H9 (cell line): ENCODE data around the gene TOP1. TPM values are rescaled to one million over a fixed set of nuclear protein-coding genes. Genes with fewer than 3 reads are reported as not detected.

Experiments
- DNase-seq: peaks from one replicate; pipeline ENCODE4 v3.0.0-alpha.2; 2017
- H2AFZ ChIP-seq: one replicate; pipeline ENCODE4 v1.6.1; 2013; ENCODE audit warnings: mild to moderate bottlenecking, low read length, control low read depth, moderate library complexity
- H2AK5ac ChIP-seq: 2 replicates; pipeline ENCODE4 v1.6.1; 2013; ENCODE audit warnings: low read length, control low read depth, mixed read lengths; ENCODE audit not compliant: insufficient read length
- H2BK120ac ChIP-seq: one replicate; pipeline ENCODE4 v1.6.1; 2013; ENCODE audit warnings: low read depth, mild to moderate bottlenecking, low read length, control low read depth, inconsistent platforms; ENCODE audit not compliant: poor library complexity, severe bottlenecking
- H2BK12ac ChIP-seq: 2 replicates; pipeline ENCODE4 v1.6.1; 2013; ENCODE audit warnings: low read length, control low read depth, mixed read lengths, low read depth; ENCODE audit not compliant: insufficient read length
- H2BK15ac ChIP-seq: 2 replicates; pipeline ENCODE4 v1.6.1; 2013; ENCODE audit warnings: low read depth, low read length, control low read depth
- H2BK20ac ChIP-seq: one replicate; pipeline ENCODE4 v1.6.1; 2013; ENCODE audit warnings: low read depth, mild to moderate bottlenecking, low read length, control low read depth, inconsistent platforms; ENCODE audit not compliant: poor library complexity, severe bottlenecking
- H2BK5ac ChIP-seq: 2 replicates; pipeline ENCODE4 v1.6.1; 2013; ENCODE audit warnings: low read length, control low read depth, mixed read lengths; ENCODE audit not compliant: insufficient read length
- H3K14ac ChIP-seq: 2 replicates; pipeline ENCODE4 v1.6.1; 2013; ENCODE audit warnings: low read length, control low read depth; ENCODE audit not compliant: insufficient read depth
- H3K18ac ChIP-seq: 2 replicates; pipeline ENCODE4 v1.6.1; 2013; ENCODE audit warnings: low read depth, mild to moderate bottlenecking, mixed read lengths, low read length, control low read depth; ENCODE audit not compliant: insufficient read length
- H3K23ac ChIP-seq: 2 replicates; pipeline ENCODE4 v1.6.1; 2013; ENCODE audit warnings: low read length, control low read depth, mixed read lengths, low read depth; ENCODE audit not compliant: insufficient read length
- H3K23me2 ChIP-seq: 2 replicates; pipeline ENCODE4 v1.6.1; 2013; ENCODE audit warnings: low read depth, mild to moderate bottlenecking, mixed read lengths, low read length, control low read depth; ENCODE audit not compliant: insufficient read length, poor library complexity, severe bottlenecking
- H3K27ac ChIP-seq: 2 replicates; pipeline ENCODE4 v1.5.1; 2013; ENCODE audit warnings: low read length, control low read depth, mixed read lengths, low read depth; ENCODE audit not compliant: insufficient read length
- H3K27me3 ChIP-seq: 2 replicates; pipeline ENCODE4 v1.6.1; 2013; ENCODE audit warnings: low read length, control low read depth, inconsistent platforms; ENCODE audit not compliant: insufficient read depth
- H3K4ac ChIP-seq: 2 replicates; pipeline ENCODE4 v1.6.1; 2013; ENCODE audit warnings: low read depth, mild to moderate bottlenecking, control low read depth, inconsistent platforms, low read length, moderate library complexity
- H3K4me1 ChIP-seq: 2 replicates; pipeline ENCODE4 v1.6.1; 2013; ENCODE audit warnings: low read length, control low read depth, inconsistent platforms; ENCODE audit not compliant: insufficient read depth
- H3K4me2 ChIP-seq: 2 replicates; pipeline ENCODE4 v1.6.1; 2013; ENCODE audit warnings: low read length, control low read depth, mixed read lengths; ENCODE audit not compliant: insufficient read length, insufficient read depth
- H3K56ac ChIP-seq: 2 replicates; pipeline ENCODE4 v1.6.1; 2013; ENCODE audit warnings: low read depth, mild to moderate bottlenecking, mixed read lengths, low read length, control low read depth; ENCODE audit not compliant: insufficient read length
- H3K79me1 ChIP-seq: 2 replicates; pipeline ENCODE4 v1.6.1; 2013; ENCODE audit warnings: low read depth, mild to moderate bottlenecking, moderate library complexity, low read length, control low read depth, inconsistent platforms; ENCODE audit not compliant: insufficient read depth, poor library complexity, severe bottlenecking
- H3K79me2 ChIP-seq: 2 replicates; pipeline ENCODE4 v1.6.1; 2013; ENCODE audit warnings: low read length, control low read depth, inconsistent platforms; ENCODE audit not compliant: insufficient read depth
- H3K9ac ChIP-seq: 2 replicates; pipeline ENCODE4 v1.6.1; 2013; ENCODE audit warnings: low read length, control low read depth, mixed read lengths; ENCODE audit not compliant: insufficient read length; ENCODE audit errors: extremely low read depth
- H3K9me3 ChIP-seq: one replicate; pipeline ENCODE4 v1.6.1; 2013; ENCODE audit warnings: low read depth, low read length, inconsistent platforms; ENCODE audit not compliant: control insufficient read depth
- H3T11ph ChIP-seq: one replicate; pipeline ENCODE4 v1.6.1; 2013; ENCODE audit warnings: mild to moderate bottlenecking, low read length, control low read depth, inconsistent platforms
- H4K20me1 ChIP-seq: one replicate; pipeline ENCODE4 v1.6.1; 2013; ENCODE audit not compliant: control insufficient read depth, insufficient read length, insufficient read depth
- H4K5ac ChIP-seq: 2 replicates; pipeline ENCODE4 v1.6.1; 2013; ENCODE audit warnings: low read depth, mild to moderate bottlenecking, mixed read lengths, low read length, control low read depth; ENCODE audit not compliant: insufficient read length
- H4K8ac ChIP-seq: replicated peaks from 2 replicates; pipeline ENCODE4 v1.6.1; 2013; ENCODE audit warnings: low read length, control low read depth, mixed read lengths, low read depth; ENCODE audit not compliant: insufficient read length
- H4K91ac ChIP-seq: 2 replicates; pipeline ENCODE4 v1.6.1; 2013; ENCODE audit warnings: low read depth, mild to moderate bottlenecking, moderate library complexity, mixed read lengths, low read length, control low read depth; ENCODE audit not compliant: insufficient read length
- H3K27ac Mint-ChIP-seq, 3 experiments: 2 replicates in 2 of 3; 3 replicates in 1 of 3; pipeline ENCODE4 v1.8.0; 2020 to 2021; ENCODE audit warnings: mixed read lengths in 3 of 3, mild to moderate bottlenecking in 1 of 3, moderate library complexity in 1 of 3
- H3K27me3 Mint-ChIP-seq: 2 replicates; pipeline ENCODE4 v1.8.0; 2021; ENCODE audit warnings: low read depth, mild to moderate bottlenecking, moderate library complexity, mixed read lengths
- H3K36me3 Mint-ChIP-seq, 3 experiments: 2 replicates in 2 of 3; 3 replicates in 1 of 3; pipeline ENCODE4 v1.8.0; 2020 to 2021; ENCODE audit warnings: low read depth in 3 of 3, mixed read lengths in 3 of 3; ENCODE audit not compliant: insufficient read depth in 1 of 3
- H3K4me1 Mint-ChIP-seq, 2 experiments: 2 replicates each; pipeline ENCODE4 v1.8.0; 2020; ENCODE audit warnings: mixed read lengths in 2 of 2
- H3K4me3 Mint-ChIP-seq, 2 experiments: 2 replicates in 1 of 2; 3 replicates in 1 of 2; pipeline ENCODE4 v1.8.0; 2020 to 2021; ENCODE audit warnings: mild to moderate bottlenecking in 2 of 2, mixed read lengths in 2 of 2, moderate library complexity in 1 of 2
- H3K9me3 Mint-ChIP-seq, 2 experiments: 2 replicates in 1 of 2; 3 replicates in 1 of 2; pipeline ENCODE4 v1.8.0; 2020; ENCODE audit warnings: mild to moderate bottlenecking in 2 of 2, mixed read lengths in 2 of 2, moderate library complexity in 1 of 2
- CTCF ChIP-seq: fragments of 200-600 bp; sonication (generic); conservative IDR thresholded peaks from 3 replicates; pipeline ENCODE4 v1.8.0; 2021; ENCODE audit warnings: antibody characterized with exemption, mild to moderate bottlenecking
- WGBS: extraction: QIAGEN DNeasy Blood & Tissue Kit; methylation state at CpG from one replicate; pipeline ENCODE4 v1.1.7; 2013; ENCODE audit warnings: missing lambda C conversion rate, low lambda C conversion rate, mixed read lengths; ENCODE audit not compliant: insufficient read length; ENCODE audit errors: extremely low coverage; 5-methylcytosine and 5-hydroxymethylcytosine counted together
- total RNA-seq: library from RNA; stranded (reverse); gene quantifications from 2 replicates; pipeline ENCODE4 v1.2.1, GENCODE V29; 2021

Gene TOP1
- total RNA-seq, 1 experiment from 2014 or later, result 96.4 TPM

DNA sequence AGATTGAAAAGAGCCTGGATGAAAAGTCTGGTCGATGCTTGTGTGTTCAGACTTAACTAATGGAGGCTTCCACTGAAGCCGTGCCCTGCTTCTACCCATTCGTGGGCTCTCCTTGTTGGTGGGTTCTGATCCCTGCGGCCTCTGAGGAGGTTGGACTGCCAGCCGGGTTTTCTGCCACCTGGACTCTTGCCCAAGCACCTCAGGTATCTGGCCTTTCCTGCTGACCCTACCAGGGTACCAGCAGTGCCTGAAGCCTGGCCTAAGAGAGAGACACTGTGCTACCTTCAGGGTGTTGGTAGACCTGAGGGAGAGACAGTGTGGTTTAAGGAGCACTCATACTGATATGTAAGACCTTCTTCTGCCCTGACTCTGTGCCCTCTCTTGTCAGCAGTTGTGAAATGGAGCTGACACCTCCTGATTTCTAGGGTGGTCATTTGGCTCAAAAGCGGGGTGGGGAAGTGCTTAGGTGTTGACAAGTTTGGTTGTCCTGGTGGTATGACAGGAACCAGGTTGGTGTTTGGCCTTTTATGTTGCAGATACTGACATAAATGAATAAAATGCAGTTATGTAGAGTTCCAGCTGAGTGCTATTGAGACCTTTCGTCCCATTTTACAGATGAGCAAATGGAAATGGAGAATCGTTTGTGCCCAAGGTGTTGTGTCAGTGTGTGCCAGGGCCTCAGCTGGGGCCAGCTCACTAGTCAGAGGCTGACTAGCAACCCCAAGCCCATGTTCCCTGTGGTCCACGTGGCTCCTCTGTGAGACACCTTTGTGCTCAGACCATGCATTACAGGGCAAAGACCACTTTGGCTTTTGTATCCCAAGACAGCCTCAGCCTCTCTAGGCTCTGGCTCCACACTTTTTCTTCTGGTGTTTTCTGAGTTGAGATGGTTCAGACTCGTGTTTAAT is 111.9 kb downstream of the TOP1 start:
- Histone ChIP-seq H3K14ac (no peak overlapping the region), H3K9me3 (no peaks in the 10 kb centered on the region), H4K8ac (no peak overlapping the region), H3T11ph (no peak overlapping the region), H2BK120ac (no peak overlapping the region), H3K27me3 (no peaks in the 10 kb centered on the region), H3K56ac (no peak overlapping the region), H3K23ac (no peak overlapping the region), H3K4me2 (peak overlapping the region; percentile 16), H3K27ac (no peak overlapping the region), H3K9ac (no peak overlapping the region), H2AK5ac (no peak overlapping the region), H3K18ac (no peak overlapping the region), H3K79me2 (peaks cover 71% of the 10 kb centered on the region), H2BK5ac (no peak overlapping the region), H2BK12ac (no peak overlapping the region), H4K91ac (no peak overlapping the region), H4K20me1 (no peaks in the 10 kb centered on the region), H2AFZ (no peak overlapping the region), H3K4ac (no peak overlapping the region), H2BK15ac (no peak overlapping the region), H2BK20ac (no peak overlapping the region), H3K23me2 (peaks cover 20% of the 10 kb centered on the region), H3K4me1 (peaks cover 19% of the 10 kb centered on the region; the same call in 1 of the 2 replicates), H4K5ac (no peak overlapping the region), H3K79me1 (peaks cover 4% of the 10 kb centered on the region)
- Mint-ChIP-seq H3K27ac (peak overlapping the region in 2 of 3 experiments; percentile 57 to 68; a peak in 4 of 7 replicates), H3K4me3 (peak overlapping the region; percentile 91 to 93), H3K9me3 (no peaks in the 10 kb centered on the region; a peak in 2 of 5 replicates), H3K27me3 (peaks cover 10% of the 10 kb centered on the region), H3K36me3 (peaks cover 8 to 27% (median 13%) of the 10 kb centered on the region in 3 experiments), H3K4me1 (peaks cover 57 to 67% of the 10 kb centered on the region in 2 experiments)
- no peak for TF ChIP-seq CTCF
- DNase-seq, result no peak
- no CpG with 5 or more reads among the region's 10 CpGs for WGBS
